ENCODE results near the gene CS.

Gene CS

GRCh38 chr12:56221757-56222530 is 78.2 kb downstream of the CS start, which contains the start of gene RNF41:
Gene RNF41 (minus strand): TSS chr12:56221922. CDS start chr12:56214047, 7,875 bp downstream.
- DNase-seq (ENCODE audit: extremely low read depth in 1 of 2, low read depth in 1 of 2), result peak; percentile 73 to 86
